NCI-H82 treated with DMSO at 0.1 percent for 48 hours (cell line): ENCODE results near the gene RPS27.
"Not testable (repeated sequence)": the region's sequence is repeated elsewhere in the genome, so short reads cannot be mapped to it uniquely, and the experiment has no call there.

Experiments used
- DNase-seq: peaks from one replicate; lab custom pipeline; 2025; ENCODE audit not compliant: unreplicated experiment; lab: John Stamatoyannopoulos, UW

RPS27 gene

GRCh38 chr1:153985341-153985912 is 5.1 kb upstream of the RPS27 start:
- no peak for DNase-seq

- DNase-seq, result peak; percentile 73
These were observed 4.4 kb upstream of the RPS27 start, which contains the start of gene RAB13 for GRCh38 chr1:153985941-153986761. Gene RAB13, minus strand, starts transcription at chr1:153986339. Its CDS starts 103 bp downstream, at chr1:153986236.

GRCh38 chr1:153987621-153988020 is 2.9 kb upstream of the RPS27 start:
- DNase-seq, result no peak

- DNase-seq, result no peak
These were observed 629 bp downstream of the RPS27 start for GRCh38 chr1:153991151-153991630.

- no peak for DNase-seq
These were observed 1.2 kb downstream of the RPS27 start for GRCh38 chr1:153991806-153992205.

GRCh38 chr1:153995202-153995601 is 4.6 kb downstream of the RPS27 start:
- no peak for DNase-seq

GRCh38 chr1:153995640-153996039 is 5.1 kb downstream of the RPS27 start:
- DNase-seq, result no peak

GRCh38 chr1:153996882-153997281 is 6.3 kb downstream of the RPS27 start:
- not testable (repeated sequence) for DNase-seq

- no peak for DNase-seq
These were observed 9.9 kb downstream of the RPS27 start for GRCh38 chr1:154000420-154000819.

- DNase-seq, result no peak
These were observed 15.6 kb downstream of the RPS27 start for GRCh38 chr1:154006136-154006535.

- DNase-seq, result no peak
These were observed 21.6 kb downstream of the RPS27 start for GRCh38 chr1:154012129-154012528.

- not testable (repeated sequence) for DNase-seq
These were observed 22.0 kb downstream of the RPS27 start for GRCh38 chr1:154012543-154012942.

GRCh38 chr1:154014154-154014907 is 23.8 kb downstream of the RPS27 start:
- DNase-seq, result no peak

GRCh38 chr1:154019269-154019668 is 28.7 kb downstream of the RPS27 start:
- no peak for DNase-seq

- DNase-seq, result no peak
These were observed 29.4 kb downstream of the RPS27 start for GRCh38 chr1:154019940-154020339.

- not testable (repeated sequence) for DNase-seq
These were observed 43.1 kb downstream of the RPS27 start for GRCh38 chr1:154033697-154034096.
